T-helper 1 cell treated with Interleukin-12 subunit alpha and Interleukin-12 subunit beta and Interleukin-4 antibody, amounts not matched to agents 30 μg/mL and 1 μg/mL, for 36 hours (primary cell): ENCODE measurements around the gene PRODH.
"Not testable (repeated sequence)": the region's sequence is repeated elsewhere in the genome, so short reads cannot be mapped to it uniquely, and the experiment has no call there.

Experiments used
- H3K27ac Mint-ChIP-seq: one replicate; pipeline ENCODE4 v1.8.0; 2021; ENCODE audit warnings: mild to moderate bottlenecking, mixed read lengths
- H3K27me3 Mint-ChIP-seq: one replicate; pipeline ENCODE4 v1.8.0; 2021; ENCODE audit warnings: low read depth, mixed read lengths
- H3K36me3 Mint-ChIP-seq: one replicate; pipeline ENCODE4 v1.8.0; 2021; ENCODE audit warnings: low read depth, mixed read lengths
- H3K4me1 Mint-ChIP-seq: one replicate; pipeline ENCODE4 v1.8.0; 2021; ENCODE audit warnings: low read depth, mixed read lengths
- H3K4me3 Mint-ChIP-seq: one replicate; pipeline ENCODE4 v1.8.0; 2021; ENCODE audit warnings: mild to moderate bottlenecking, moderate library complexity, mixed read lengths
- H3K9me3 Mint-ChIP-seq: one replicate; pipeline ENCODE4 v1.8.0; 2021; ENCODE audit warnings: mixed read lengths

PRODH gene

GRCh38 chr22:18909556-18909955 lies 26.5 kb downstream of the PRODH start:
- Mint-ChIP-seq H3K9me3 (no peaks in the 10 kb centered on the region), H3K4me3 (no peak overlapping the region), H3K36me3 (no peaks in the 10 kb centered on the region), H3K27ac (no peak overlapping the region), H3K4me1 (no peaks in the 10 kb centered on the region), H3K27me3 (no peaks in the 10 kb centered on the region)

- Mint-ChIP-seq H3K9me3 (no peaks in the 10 kb centered on the region), H3K4me1 (no peaks in the 10 kb centered on the region), H3K27ac (no peak overlapping the region), H3K27me3 (no peaks in the 10 kb centered on the region), H3K4me3 (no peak overlapping the region), H3K36me3 (no peaks in the 10 kb centered on the region)
Observed at GRCh38 chr22:18906896-18907295, 29.2 kb downstream of the PRODH start.

GRCh38 chr22:18906410-18906745 lies 29.7 kb downstream of the PRODH start:
- not testable (repeated sequence) for H3K36me3 Mint-ChIP-seq, H3K9me3 Mint-ChIP-seq, H3K27me3 Mint-ChIP-seq, H3K4me1 Mint-ChIP-seq, H3K4me3 Mint-ChIP-seq, H3K27ac Mint-ChIP-seq

GRCh38 chr22:18905540-18906409 lies 30.3 kb downstream of the PRODH start, which contains the start of gene DGCR6:
Gene DGCR6, plus strand, starts transcription at chr22:18906320. Its CDS starts 55 bp downstream, at chr22:18906375.
- no peak within 1 kb of the TSS for H3K27ac Mint-ChIP-seq

GRCh38 chr22:18896037-18896657 lies 39.9 kb downstream of the PRODH start:
- H3K27ac Mint-ChIP-seq, H3K36me3 Mint-ChIP-seq, H3K9me3 Mint-ChIP-seq, H3K4me1 Mint-ChIP-seq, H3K27me3 Mint-ChIP-seq, H3K4me3 Mint-ChIP-seq: not testable (repeated sequence)

More at GRCh38 chr22:18905540-18906409, 30.3 kb downstream of the PRODH start, which contains the start of gene DGCR6:
- Mint-ChIP-seq H3K36me3 (no peaks in the 10 kb centered on the region), H3K9me3 (no peaks in the 10 kb centered on the region), H3K27me3 (no peaks in the 10 kb centered on the region), H3K4me1 (no peaks in the 10 kb centered on the region), H3K4me3 (no peak within 1 kb of the TSS)

- not testable (repeated sequence) for H3K4me3 Mint-ChIP-seq, H3K27ac Mint-ChIP-seq, H3K36me3 Mint-ChIP-seq, H3K27me3 Mint-ChIP-seq, H3K9me3 Mint-ChIP-seq, H3K4me1 Mint-ChIP-seq
Observed at GRCh38 chr22:18893775-18894174, 42.3 kb downstream of the PRODH start.

- not testable (repeated sequence) for H3K4me3 Mint-ChIP-seq, H3K9me3 Mint-ChIP-seq, H3K36me3 Mint-ChIP-seq, H3K27me3 Mint-ChIP-seq, H3K4me1 Mint-ChIP-seq, H3K27ac Mint-ChIP-seq
Observed at GRCh38 chr22:18890510-18891192, 45.4 kb downstream of the PRODH start.

- Mint-ChIP-seq H3K4me3 (no peak overlapping the region), H3K9me3 (no peaks in the 10 kb centered on the region), H3K36me3 (no peaks in the 10 kb centered on the region), H3K27me3 (no peaks in the 10 kb centered on the region), H3K27ac (no peak overlapping the region), H3K4me1 (no peaks in the 10 kb centered on the region)
Observed at GRCh38 chr22:18888115-18888514, 48.0 kb downstream of the PRODH start.

GRCh38 chr22:18884465-18884864 lies 51.6 kb downstream of the PRODH start:
- H3K27ac Mint-ChIP-seq, H3K27me3 Mint-ChIP-seq, H3K4me3 Mint-ChIP-seq, H3K4me1 Mint-ChIP-seq, H3K9me3 Mint-ChIP-seq, H3K36me3 Mint-ChIP-seq: not testable (repeated sequence)

GRCh38 chr22:18881260-18881659 lies 54.8 kb downstream of the PRODH start:
- H3K27me3 Mint-ChIP-seq, H3K4me1 Mint-ChIP-seq, H3K9me3 Mint-ChIP-seq, H3K27ac Mint-ChIP-seq, H3K36me3 Mint-ChIP-seq, H3K4me3 Mint-ChIP-seq: not testable (repeated sequence)
